ENCODE results near the gene KRT28. TPM values are rescaled to one million over a fixed set of nuclear protein-coding genes. Genes with fewer than 3 reads are reported as not detected.
"Not testable (repeated sequence)": the region's sequence is repeated elsewhere in the genome, so short reads cannot be mapped to it uniquely, and the experiment has no call there.

Gene KRT28
- total RNA-seq, 1 donor from 2014 or later, result not detected

DNA sequence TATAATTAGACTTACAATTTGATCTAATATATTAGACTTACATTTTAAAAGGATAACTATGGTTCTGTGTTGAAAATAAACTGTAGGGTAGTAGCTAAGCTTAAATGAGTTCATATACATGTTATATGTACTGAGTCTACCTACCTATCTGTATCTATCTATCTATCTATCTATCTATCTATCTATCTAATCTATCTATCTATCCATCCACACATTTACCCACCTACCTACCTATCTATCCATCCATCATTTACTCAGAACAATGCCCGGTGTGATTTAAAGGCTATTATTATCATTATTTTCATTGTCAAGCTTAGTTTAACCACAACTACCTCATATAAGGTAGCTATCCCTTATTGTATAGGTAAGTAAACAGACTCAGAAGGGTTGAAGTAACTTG is 15.6 kb upstream of the KRT28 start:
- Mint-ChIP-seq H3K27me3 (ENCODE audit: unreplicated experiment) (no peaks in the 10 kb centered on the region), H3K36me3 (ENCODE audit: low read depth, unreplicated experiment) (peaks cover 12% of the 10 kb centered on the region), H3K4me3 (ENCODE audit: unreplicated experiment) (no peak overlapping the region), H3K4me1 (ENCODE audit: unreplicated experiment) (peaks cover 23% of the 10 kb centered on the region), H3K9me3 (ENCODE audit: unreplicated experiment) (no peaks in the 10 kb centered on the region), H3K27ac (ENCODE audit: unreplicated experiment) (no peak overlapping the region)
- TF ChIP-seq, protein P1, sequence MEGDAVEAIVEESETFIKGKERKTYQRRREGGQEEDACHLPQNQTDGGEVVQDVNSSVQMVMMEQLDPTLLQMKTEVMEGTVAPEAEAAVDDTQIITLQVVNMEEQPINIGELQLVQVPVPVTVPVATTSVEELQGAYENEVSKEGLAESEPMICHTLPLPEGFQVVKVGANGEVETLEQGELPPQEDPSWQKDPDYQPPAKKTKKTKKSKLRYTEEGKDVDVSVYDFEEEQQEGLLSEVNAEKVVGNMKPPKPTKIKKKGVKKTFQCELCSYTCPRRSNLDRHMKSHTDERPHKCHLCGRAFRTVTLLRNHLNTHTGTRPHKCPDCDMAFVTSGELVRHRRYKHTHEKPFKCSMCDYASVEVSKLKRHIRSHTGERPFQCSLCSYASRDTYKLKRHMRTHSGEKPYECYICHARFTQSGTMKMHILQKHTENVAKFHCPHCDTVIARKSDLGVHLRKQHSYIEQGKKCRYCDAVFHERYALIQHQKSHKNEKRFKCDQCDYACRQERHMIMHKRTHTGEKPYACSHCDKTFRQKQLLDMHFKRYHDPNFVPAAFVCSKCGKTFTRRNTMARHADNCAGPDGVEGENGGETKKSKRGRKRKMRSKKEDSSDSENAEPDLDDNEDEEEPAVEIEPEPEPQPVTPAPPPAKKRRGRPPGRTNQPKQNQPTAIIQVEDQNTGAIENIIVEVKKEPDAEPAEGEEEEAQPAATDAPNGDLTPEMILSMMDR (IDR thresholded peaks at IDR 0.05; ENCODE audit: unreplicated experiment), result no peak
- DNase-seq (ENCODE audit: low spot score), result no peak

DNA sequence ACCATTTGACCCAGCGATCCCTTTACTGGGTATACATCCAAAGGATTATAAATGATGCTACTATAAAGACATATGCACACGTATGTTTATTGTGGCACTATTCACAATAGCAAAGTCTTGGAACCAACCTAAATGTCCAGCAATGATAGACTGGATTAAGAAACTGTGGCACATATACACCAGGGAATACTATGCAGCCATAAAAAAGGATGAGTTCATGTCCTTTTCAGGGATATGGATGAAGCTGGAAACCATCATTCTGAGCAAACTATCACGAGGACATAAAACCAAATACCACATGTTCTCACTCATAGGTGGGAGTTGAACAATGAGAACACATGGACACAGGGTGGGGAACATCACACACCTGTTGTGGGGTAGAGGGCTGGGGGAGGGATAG is 14.9 kb upstream of the KRT28 start:
- H3K4me3 Mint-ChIP-seq (ENCODE audit: unreplicated experiment); H3K9me3 Mint-ChIP-seq (ENCODE audit: unreplicated experiment); DNase-seq (ENCODE audit: low spot score); H3K27ac Mint-ChIP-seq (ENCODE audit: unreplicated experiment); H3K27me3 Mint-ChIP-seq (ENCODE audit: unreplicated experiment): not testable (repeated sequence)
- Mint-ChIP-seq H3K4me1 (ENCODE audit: unreplicated experiment) (peaks cover 16% of the 10 kb centered on the region), H3K36me3 (ENCODE audit: low read depth, unreplicated experiment) (peaks cover 12% of the 10 kb centered on the region)

DNA sequence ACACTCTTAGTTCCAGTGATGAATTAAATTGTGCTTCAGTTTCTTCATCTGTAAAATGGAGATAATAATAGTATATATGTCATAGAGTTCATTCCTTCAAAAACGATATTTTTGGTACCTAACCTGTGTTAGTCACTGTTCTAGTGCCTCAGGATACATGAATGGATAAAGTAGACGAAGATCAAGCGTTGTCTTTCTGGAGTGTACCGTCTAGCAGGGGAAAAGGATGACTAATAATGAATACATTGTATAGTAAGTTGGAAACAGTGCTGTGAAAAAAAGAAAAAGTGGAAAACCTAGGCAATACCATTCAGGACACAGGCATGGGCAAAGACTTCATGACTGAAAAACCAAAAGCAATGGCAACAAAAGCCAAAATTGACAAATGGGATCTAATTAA is 14.0 kb upstream of the KRT28 start:
- H3K9me3 Mint-ChIP-seq (ENCODE audit: unreplicated experiment), result no peaks in the 10 kb centered on the region
- H3K4me3 Mint-ChIP-seq (ENCODE audit: unreplicated experiment), result no peak overlapping the region
- H3K27me3 Mint-ChIP-seq (ENCODE audit: unreplicated experiment), result no peaks in the 10 kb centered on the region
- TF ChIP-seq, protein P1 (IDR thresholded peaks at IDR 0.05; ENCODE audit: unreplicated experiment), result no peak
- DNase-seq (ENCODE audit: low spot score), result no peak
- peaks cover 13% of the 10 kb centered on the region for H3K4me1 Mint-ChIP-seq (ENCODE audit: unreplicated experiment)
- H3K36me3 Mint-ChIP-seq (ENCODE audit: low read depth, unreplicated experiment), result peaks cover 12% of the 10 kb centered on the region
- H3K27ac Mint-ChIP-seq (ENCODE audit: unreplicated experiment), result no peak overlapping the region

DNA sequence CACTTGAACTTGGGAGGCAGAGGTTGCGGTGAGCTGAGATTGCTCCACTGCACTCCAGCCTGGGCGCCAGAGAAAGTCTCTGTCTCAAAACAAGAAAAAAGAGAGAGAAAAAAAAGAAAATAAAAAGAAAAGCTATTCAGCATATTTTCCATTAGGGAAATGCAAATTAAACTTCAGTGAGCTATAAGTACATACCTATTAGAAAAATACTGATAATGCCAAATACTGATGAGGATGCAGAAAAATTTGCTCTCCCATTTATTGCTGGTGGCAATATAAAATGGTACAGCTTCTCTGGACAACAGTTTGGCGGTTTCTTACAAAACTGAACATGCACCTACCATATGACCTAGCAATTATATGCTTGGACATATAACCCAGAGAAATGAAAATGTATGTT is 12.9 kb upstream of the KRT28 start:
- TF ChIP-seq, protein P1 (IDR thresholded peaks at IDR 0.05; ENCODE audit: unreplicated experiment), result no peak
- Mint-ChIP-seq H3K27me3 (ENCODE audit: unreplicated experiment) (no peaks in the 10 kb centered on the region), H3K4me1 (ENCODE audit: unreplicated experiment) (peaks cover 9% of the 10 kb centered on the region), H3K4me3 (ENCODE audit: unreplicated experiment) (no peak overlapping the region), H3K36me3 (ENCODE audit: low read depth, unreplicated experiment) (peaks cover 11% of the 10 kb centered on the region), H3K9me3 (ENCODE audit: unreplicated experiment) (no peaks in the 10 kb centered on the region), H3K27ac (ENCODE audit: unreplicated experiment) (no peak overlapping the region)
- DNase-seq (ENCODE audit: low spot score), result no peak

DNA sequence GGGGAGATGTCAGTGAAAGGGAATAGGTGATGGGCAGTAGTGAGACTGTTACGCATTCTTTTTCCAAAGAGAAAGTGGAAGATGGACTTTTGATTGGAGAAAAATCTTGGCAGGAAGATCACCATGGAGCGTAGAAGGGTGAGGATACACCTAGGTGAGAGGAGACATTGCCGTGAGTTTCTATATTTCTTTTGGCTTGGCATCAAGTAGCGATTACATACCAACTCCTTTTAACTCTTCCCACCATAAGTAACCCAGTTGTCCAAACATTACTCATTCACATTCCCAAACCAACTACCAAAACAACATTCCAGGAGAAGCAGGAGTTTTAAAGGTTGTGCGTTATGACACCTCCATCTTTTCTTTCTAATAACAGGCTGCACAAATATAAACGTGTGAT is 10.7 kb upstream of the KRT28 start:
- TF ChIP-seq, protein P1 (IDR thresholded peaks at IDR 0.05; ENCODE audit: unreplicated experiment), result no peak
- Mint-ChIP-seq H3K36me3 (ENCODE audit: low read depth, unreplicated experiment) (no peaks in the 10 kb centered on the region), H3K9me3 (ENCODE audit: unreplicated experiment) (no peaks in the 10 kb centered on the region), H3K27ac (ENCODE audit: unreplicated experiment) (no peak overlapping the region), H3K4me1 (ENCODE audit: unreplicated experiment) (no peaks in the 10 kb centered on the region), H3K4me3 (ENCODE audit: unreplicated experiment) (no peak overlapping the region), H3K27me3 (ENCODE audit: unreplicated experiment) (peaks cover 3% of the 10 kb centered on the region)
- no peak for DNase-seq (ENCODE audit: low spot score)
